HL-60 (cell line): Measurements from ENCODE around the gene TSHZ2.

Source experiments
- GABPA ChIP-seq: IDR thresholded peaks from 2 replicates; pipeline ENCODE4 v1.6.1; 2012; ENCODE audit warnings: low read depth
- POLR2AphosphoS5 ChIP-seq: IDR thresholded peaks from 2 replicates; pipeline ENCODE4 v1.6.1; 2012; ENCODE audit warnings: low read depth
- SPI1 ChIP-seq: IDR thresholded peaks from 2 replicates; pipeline ENCODE4 v1.6.1; 2012; ENCODE audit warnings: low read depth, mild to moderate bottlenecking, borderline replicate concordance
- TF ChIP-seq, protein P1 (sequence below): IDR thresholded peaks from one replicate; pipeline ENCODE4 v1.5.1; 2011; ENCODE audit warnings: low read length, control low read depth, inconsistent platforms; ENCODE audit not compliant: insufficient read depth
- TF ChIP-seq, protein P2 (sequence below): IDR thresholded peaks from 2 replicates; pipeline ENCODE4 v1.6.1; 2012; ENCODE audit warnings: low read depth; ENCODE audit not compliant: insufficient replicate concordance

DNA sequence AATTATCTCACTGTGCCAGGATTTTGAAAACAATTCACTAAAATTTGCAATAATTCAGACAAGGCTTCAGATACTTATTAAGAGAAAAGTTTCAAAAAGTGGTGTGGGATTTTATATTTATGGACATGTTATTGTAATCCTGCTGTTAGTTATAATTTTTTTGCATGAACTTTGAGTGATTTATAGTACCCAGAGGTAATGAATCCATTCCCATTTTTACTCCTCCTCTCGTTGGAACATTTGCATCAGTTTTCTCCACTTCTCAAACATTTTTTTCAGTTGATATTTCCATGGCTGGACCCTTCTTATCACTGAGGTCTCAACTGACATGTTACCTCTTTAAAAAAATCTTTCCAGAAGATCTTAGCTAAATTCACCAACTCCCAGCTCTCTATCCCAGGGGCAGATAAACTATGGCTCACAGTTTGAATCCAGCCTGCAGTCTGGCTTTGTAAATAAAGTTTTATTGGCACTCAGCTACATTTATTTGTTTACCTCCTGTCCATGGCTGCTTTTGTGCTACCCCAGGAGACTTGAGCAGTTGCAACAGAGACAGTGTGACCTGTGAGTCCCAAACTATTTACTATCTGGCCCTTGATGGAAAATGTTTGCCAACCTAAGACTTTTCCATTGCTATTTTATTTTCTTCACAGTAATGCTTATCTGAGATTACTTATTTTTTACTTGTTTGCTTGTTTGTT is 83.4 kb downstream of the TSHZ2 start:
- TF ChIP-seq, protein P1, sequence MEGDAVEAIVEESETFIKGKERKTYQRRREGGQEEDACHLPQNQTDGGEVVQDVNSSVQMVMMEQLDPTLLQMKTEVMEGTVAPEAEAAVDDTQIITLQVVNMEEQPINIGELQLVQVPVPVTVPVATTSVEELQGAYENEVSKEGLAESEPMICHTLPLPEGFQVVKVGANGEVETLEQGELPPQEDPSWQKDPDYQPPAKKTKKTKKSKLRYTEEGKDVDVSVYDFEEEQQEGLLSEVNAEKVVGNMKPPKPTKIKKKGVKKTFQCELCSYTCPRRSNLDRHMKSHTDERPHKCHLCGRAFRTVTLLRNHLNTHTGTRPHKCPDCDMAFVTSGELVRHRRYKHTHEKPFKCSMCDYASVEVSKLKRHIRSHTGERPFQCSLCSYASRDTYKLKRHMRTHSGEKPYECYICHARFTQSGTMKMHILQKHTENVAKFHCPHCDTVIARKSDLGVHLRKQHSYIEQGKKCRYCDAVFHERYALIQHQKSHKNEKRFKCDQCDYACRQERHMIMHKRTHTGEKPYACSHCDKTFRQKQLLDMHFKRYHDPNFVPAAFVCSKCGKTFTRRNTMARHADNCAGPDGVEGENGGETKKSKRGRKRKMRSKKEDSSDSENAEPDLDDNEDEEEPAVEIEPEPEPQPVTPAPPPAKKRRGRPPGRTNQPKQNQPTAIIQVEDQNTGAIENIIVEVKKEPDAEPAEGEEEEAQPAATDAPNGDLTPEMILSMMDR = no peak
- TF ChIP-seq POLR2AphosphoS5 (no peak), GABPA (no peak), SPI1 (no peak)
- TF ChIP-seq, protein P2, sequence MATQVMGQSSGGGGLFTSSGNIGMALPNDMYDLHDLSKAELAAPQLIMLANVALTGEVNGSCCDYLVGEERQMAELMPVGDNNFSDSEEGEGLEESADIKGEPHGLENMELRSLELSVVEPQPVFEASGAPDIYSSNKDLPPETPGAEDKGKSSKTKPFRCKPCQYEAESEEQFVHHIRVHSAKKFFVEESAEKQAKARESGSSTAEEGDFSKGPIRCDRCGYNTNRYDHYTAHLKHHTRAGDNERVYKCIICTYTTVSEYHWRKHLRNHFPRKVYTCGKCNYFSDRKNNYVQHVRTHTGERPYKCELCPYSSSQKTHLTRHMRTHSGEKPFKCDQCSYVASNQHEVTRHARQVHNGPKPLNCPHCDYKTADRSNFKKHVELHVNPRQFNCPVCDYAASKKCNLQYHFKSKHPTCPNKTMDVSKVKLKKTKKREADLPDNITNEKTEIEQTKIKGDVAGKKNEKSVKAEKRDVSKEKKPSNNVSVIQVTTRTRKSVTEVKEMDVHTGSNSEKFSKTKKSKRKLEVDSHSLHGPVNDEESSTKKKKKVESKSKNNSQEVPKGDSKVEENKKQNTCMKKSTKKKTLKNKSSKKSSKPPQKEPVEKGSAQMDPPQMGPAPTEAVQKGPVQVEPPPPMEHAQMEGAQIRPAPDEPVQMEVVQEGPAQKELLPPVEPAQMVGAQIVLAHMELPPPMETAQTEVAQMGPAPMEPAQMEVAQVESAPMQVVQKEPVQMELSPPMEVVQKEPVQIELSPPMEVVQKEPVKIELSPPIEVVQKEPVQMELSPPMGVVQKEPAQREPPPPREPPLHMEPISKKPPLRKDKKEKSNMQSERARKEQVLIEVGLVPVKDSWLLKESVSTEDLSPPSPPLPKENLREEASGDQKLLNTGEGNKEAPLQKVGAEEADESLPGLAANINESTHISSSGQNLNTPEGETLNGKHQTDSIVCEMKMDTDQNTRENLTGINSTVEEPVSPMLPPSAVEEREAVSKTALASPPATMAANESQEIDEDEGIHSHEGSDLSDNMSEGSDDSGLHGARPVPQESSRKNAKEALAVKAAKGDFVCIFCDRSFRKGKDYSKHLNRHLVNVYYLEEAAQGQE = no peak
